HPDE6-E6E7 (cell line): ENCODE measurements around the gene SLAMF1.
"Not testable (repeated sequence)": the region's sequence is repeated elsewhere in the genome, so short reads cannot be mapped to it uniquely, and the experiment has no call there.

ENCODE experiments used
- DNase-seq: peaks from one replicate; pipeline ENCODE4 v3.0.0; 2011; ENCODE audit warnings: missing footprints; ENCODE audit errors: extremely low spot score

SLAMF1 gene

GRCh38 chr1:160605792-160606479 lies 40.9 kb downstream of the SLAMF1 start:
- DNase-seq, result no peak

- DNase-seq, result no peak
Observed at GRCh38 chr1:160605205-160605604, 41.6 kb downstream of the SLAMF1 start.

GRCh38 chr1:160597705-160598104 lies 49.1 kb downstream of the SLAMF1 start:
- no peak for DNase-seq

GRCh38 chr1:160597051-160597450 lies 49.8 kb downstream of the SLAMF1 start:
- no peak for DNase-seq

- no peak for DNase-seq
Observed at GRCh38 chr1:160590488-160590887, 56.4 kb downstream of the SLAMF1 start.

- no peak for DNase-seq
Observed at GRCh38 chr1:160588468-160588867, 58.4 kb downstream of the SLAMF1 start.

GRCh38 chr1:160584784-160585183 lies 62.1 kb downstream of the SLAMF1 start:
- DNase-seq, result no peak

GRCh38 chr1:160582976-160583375 lies 63.9 kb downstream of the SLAMF1 start:
- DNase-seq, result not testable (repeated sequence)

GRCh38 chr1:160581961-160582360 lies 64.9 kb downstream of the SLAMF1 start:
- no peak for DNase-seq

- DNase-seq, result no peak
Observed at GRCh38 chr1:160580221-160580812, 66.5 kb downstream of the SLAMF1 start.

GRCh38 chr1:160579216-160579701 lies 67.6 kb downstream of the SLAMF1 start, which contains the start of gene CD84:
Gene CD84, minus strand, starts transcription at chr1:160579496. Its CDS starts 59 bp downstream, at chr1:160579437.
- no peak for DNase-seq

- no peak for DNase-seq
Observed at GRCh38 chr1:160578525-160579191, 68.2 kb downstream of the SLAMF1 start.

- DNase-seq, result no peak
Observed at GRCh38 chr1:160578175-160578524, 68.7 kb downstream of the SLAMF1 start.

- no peak for DNase-seq
Observed at GRCh38 chr1:160577671-160578070, 69.2 kb downstream of the SLAMF1 start.

GRCh38 chr1:160576884-160577283 lies 70.0 kb downstream of the SLAMF1 start:
- no peak for DNase-seq

GRCh38 chr1:160576390-160576789 lies 70.5 kb downstream of the SLAMF1 start:
- no peak for DNase-seq

- DNase-seq, result no peak
Observed at GRCh38 chr1:160575112-160575664, 71.7 kb downstream of the SLAMF1 start.

GRCh38 chr1:160570840-160571239 lies 76.0 kb downstream of the SLAMF1 start:
- DNase-seq, result no peak

GRCh38 chr1:160569806-160570205 lies 77.0 kb downstream of the SLAMF1 start:
- DNase-seq, result no peak

- DNase-seq, result no peak
Observed at GRCh38 chr1:160567858-160568682, 78.8 kb downstream of the SLAMF1 start.

- no peak for DNase-seq
Observed at GRCh38 chr1:160567341-160567740, 79.5 kb downstream of the SLAMF1 start.

GRCh38 chr1:160565564-160565963 lies 81.3 kb downstream of the SLAMF1 start:
- no peak for DNase-seq
